ENCODE measurements around the gene RNU6-8. TPM values are rescaled to one million over a fixed set of nuclear protein-coding genes. Genes with fewer than 3 reads are reported as not detected.

Gene RNU6-8
- total and polyA plus RNA-seq, 8 donors = not detected

GRCh38 chr14:32202491-32202997 lies 525 bp downstream of the RNU6-8 start:
- FAIRE-seq (no peak), ATAC-seq (peak in 1 of 4 donors; percentile 4), DNase-seq (no peak)
- Histone ChIP-seq H3K27ac (peak overlapping the region; percentile 91 to 93 (median 92)), H3K27me3 (no peaks in the 10 kb centered on the region), H3K4me1 (peaks cover 0 to 6% (median 4%) of the 10 kb centered on the region in 3 donors), H3K9me3 (no peaks in the 10 kb centered on the region), H3K4me3 (peak overlapping the region in 3 of 4 donors; percentile 52 to 61 (median 53)), H3K36me3 (no peaks in the 10 kb centered on the region)
- intact Hi-C loops (cut with DNase I) = no loop called here
- 3 to 4% methylated on average over 8 of the region's 8 CpGs for WGBS, 2 donors
- no peak for TF ChIP-seq CTCF (IDR thresholded peaks at IDR 0.05)

GRCh38 chr14:32201816-32202490 lies 1.1 kb downstream of the RNU6-8 start, which contains the start of gene RNU6-7:
RNU6-7 (plus strand) TSS chr14:32202045.
- Histone ChIP-seq H3K4me3 (peak within 1 kb of the TSS; percentile 52 to 61 (median 56)), H3K36me3 (no peaks in the 10 kb centered on the region), H3K4me1 (peaks cover 0 to 6% (median 4%) of the 10 kb centered on the region in 3 donors), H3K27ac (peak within 1 kb of the TSS; percentile 91 to 93 (median 92)), H3K9me3 (no peaks in the 10 kb centered on the region), H3K27me3 (no peaks in the 10 kb centered on the region)
- no peak for TF ChIP-seq CTCF (IDR thresholded peaks at IDR 0.05)
- FAIRE-seq = no peak
- peak in 3 of 6 donors; percentile 14 to 42 (median 24) for DNase-seq
- ATAC-seq = peak; percentile 1 to 8 (median 4)
- 1 to 2% methylated on average over 40 of the region's 40 CpGs for WGBS, 2 donors
- intact Hi-C loops (cut with DNase I) = no loop called here

GRCh38 chr14:32201193-32201815 lies 1.8 kb downstream of the RNU6-8 start:
- Histone ChIP-seq H3K9me3 (no peaks in the 10 kb centered on the region), H3K36me3 (no peaks in the 10 kb centered on the region), H3K27me3 (no peaks in the 10 kb centered on the region), H3K27ac (peak overlapping the region; percentile 41 to 93 (median 92)), H3K4me1 (peaks cover 0 to 6% (median 4%) of the 10 kb centered on the region in 3 donors), H3K4me3 (peak overlapping the region; percentile 52 to 61 (median 56))
- no peak for FAIRE-seq
- intact Hi-C loops (cut with DNase I) = no loop called here
- TF ChIP-seq CTCF (IDR thresholded peaks at IDR 0.05) = no peak
- DNase-seq = peak; percentile 77 to 95 (median 88)
- ATAC-seq = peak; percentile 63 to 83 (median 80)
- WGBS, 2 donors = 0% methylated on average over 45 to 46 of the region's 46 CpGs

GRCh38 chr14:32200368-32201192 lies 2.5 kb downstream of the RNU6-8 start:
- intact Hi-C loops (cut with DNase I) = no loop called here
- no peak for ATAC-seq

More at GRCh38 chr14:32200368-32201192, 2.5 kb downstream of the RNU6-8 start:
- Histone ChIP-seq H3K36me3 (no peaks in the 10 kb centered on the region), H3K27ac (peak overlapping the region in 3 of 4 donors; percentile 91 to 93 (median 92)), H3K4me1 (peaks cover 0 to 6% (median 4%) of the 10 kb centered on the region in 3 donors), H3K4me3 (peak overlapping the region; percentile 52 to 61 (median 56)), H3K27me3 (no peaks in the 10 kb centered on the region), H3K9me3 (no peaks in the 10 kb centered on the region)
- FAIRE-seq = no peak
- DNase-seq = no peak
- TF ChIP-seq CTCF (IDR thresholded peaks at IDR 0.05) = no peak
- 8% methylated on average over 14 of the region's 14 CpGs for WGBS, 2 donors
